ENCODE results near the gene TRIO. TPM values are rescaled to one million over a fixed set of nuclear protein-coding genes. Genes with fewer than 3 reads are reported as not detected.
A peak's percentile ranks its signal among the peaks of the same experiment; 100 is the strongest.

TRIO gene
- total RNA-seq, 1 donor from 2014 or later, result 71.6 TPM

- Histone ChIP-seq H3K4me3 (ENCODE audit: low read depth, low read length) (no peak overlapping the region), H3K27me3 (ENCODE audit: control insufficient read depth, insufficient read depth, low read length) (no peaks in the 10 kb centered on the region), H3K36me3 (ENCODE audit: control insufficient read depth, insufficient read depth, low read length) (peaks cover 2% of the 10 kb centered on the region)
- DNase-seq (ENCODE audit: low read depth) (peak; percentile 99), FAIRE-seq (peak; percentile 40)
- no peak for TF ChIP-seq CTCF (IDR thresholded peaks at IDR 0.05; ENCODE audit: insufficient read depth, low read length, severe bottlenecking)
Measured at GRCh38 chr5:14190194-14191164, 47.3 kb downstream of the TRIO start.

- TF ChIP-seq CTCF (IDR thresholded peaks at IDR 0.05; ENCODE audit: insufficient read depth, low read length, severe bottlenecking), result no peak
- FAIRE-seq, result no peak
- H3K4me3 ChIP-seq (ENCODE audit: low read depth, low read length), result no peak overlapping the region
Measured at GRCh38 chr5:14191325-14191724, 48.2 kb downstream of the TRIO start.

GRCh38 chr5:14193496-14193895, 50.4 kb downstream of the TRIO start:
- TF ChIP-seq CTCF (IDR thresholded peaks at IDR 0.05; ENCODE audit: insufficient read depth, low read length, severe bottlenecking), result no peak
- FAIRE-seq (no peak), DNase-seq (ENCODE audit: low read depth) (no peak)
- H3K27me3 ChIP-seq (ENCODE audit: control insufficient read depth, insufficient read depth, low read length), result no peaks in the 10 kb centered on the region
- no peak overlapping the region for H3K4me3 ChIP-seq (ENCODE audit: low read depth, low read length)
- H3K36me3 ChIP-seq (ENCODE audit: control insufficient read depth, insufficient read depth, low read length), result peaks cover 2% of the 10 kb centered on the region

More at GRCh38 chr5:14191325-14191724, 48.2 kb downstream of the TRIO start:
- Histone ChIP-seq H3K27me3 (ENCODE audit: control insufficient read depth, insufficient read depth, low read length) (no peaks in the 10 kb centered on the region), H3K36me3 (ENCODE audit: control insufficient read depth, insufficient read depth, low read length) (peaks cover 2% of the 10 kb centered on the region)
- DNase-seq (ENCODE audit: low read depth), result no peak

- FAIRE-seq, result no peak
- TF ChIP-seq CTCF (IDR thresholded peaks at IDR 0.05; ENCODE audit: insufficient read depth, low read length, severe bottlenecking), result no peak
- peaks cover 2% of the 10 kb centered on the region for H3K36me3 ChIP-seq (ENCODE audit: control insufficient read depth, insufficient read depth, low read length)
- H3K4me3 ChIP-seq (ENCODE audit: low read depth, low read length), result no peak overlapping the region
- no peaks in the 10 kb centered on the region for H3K27me3 ChIP-seq (ENCODE audit: control insufficient read depth, insufficient read depth, low read length)
- no peak for DNase-seq (ENCODE audit: low read depth)
Measured at GRCh38 chr5:14195588-14195987, 52.4 kb downstream of the TRIO start.

- no peak overlapping the region for H3K4me3 ChIP-seq (ENCODE audit: low read depth, low read length)
- DNase-seq (ENCODE audit: low read depth), result no peak
- no peak for TF ChIP-seq CTCF (IDR thresholded peaks at IDR 0.05; ENCODE audit: insufficient read depth, low read length, severe bottlenecking)
- H3K36me3 ChIP-seq (ENCODE audit: control insufficient read depth, insufficient read depth, low read length), result peaks cover 2% of the 10 kb centered on the region
- H3K27me3 ChIP-seq (ENCODE audit: control insufficient read depth, insufficient read depth, low read length), result no peaks in the 10 kb centered on the region
- FAIRE-seq, result no peak
Measured at GRCh38 chr5:14197056-14197455, 53.9 kb downstream of the TRIO start.
